Measurements from ENCODE around the gene LRRC56.

Gene LRRC56

GRCh38 chr11:539971-540481 is 2.7 kb downstream of the LRRC56 start:
- DNase-seq (ENCODE audit: low spot score), result no peak

- no peak for DNase-seq (ENCODE audit: low spot score)
Observed at GRCh38 chr11:540583-541432, 3.5 kb downstream of the LRRC56 start.

DNA sequence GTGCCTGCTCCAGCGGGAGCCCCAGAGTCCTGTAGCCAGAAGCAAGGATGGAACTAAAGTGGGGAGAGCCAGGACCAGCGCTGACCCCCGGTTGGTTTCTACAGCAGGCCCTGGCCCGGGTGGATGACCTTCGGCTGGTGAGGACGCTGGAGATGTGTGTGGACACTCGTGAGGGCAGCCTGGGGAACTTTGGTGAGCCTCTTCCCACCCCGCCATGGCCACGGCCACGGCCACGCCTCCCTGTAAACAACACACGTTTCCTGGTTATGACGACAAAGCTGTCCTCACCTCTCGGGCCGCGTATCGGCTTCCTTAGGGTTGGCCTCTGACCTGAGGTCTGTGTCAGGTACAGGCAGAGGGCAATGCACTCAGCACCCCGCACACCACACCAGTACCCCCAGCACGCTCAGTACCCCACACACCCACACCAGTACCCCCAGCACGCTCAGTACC is 4.1 kb downstream of the LRRC56 start:
- no peak for DNase-seq (ENCODE audit: low spot score)

DNA sequence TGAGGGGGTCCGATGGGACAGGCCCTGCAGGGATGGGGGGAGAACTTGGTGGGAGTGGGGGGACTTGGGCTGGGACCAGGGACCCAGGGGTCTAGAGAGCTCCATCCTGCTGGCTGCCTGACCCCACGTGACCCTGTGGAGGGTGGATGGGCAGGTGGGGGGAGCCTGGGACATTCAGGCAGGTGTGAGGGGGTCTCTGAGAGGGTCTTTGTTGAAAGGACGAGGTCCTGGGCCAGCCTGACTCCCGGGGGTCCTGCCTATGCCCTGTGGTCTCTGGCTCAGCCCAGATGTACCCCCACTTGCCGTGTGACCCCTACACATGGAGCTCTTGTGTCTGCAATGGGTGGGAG is 7.5 kb downstream of the LRRC56 start:
- no peak for DNase-seq (ENCODE audit: low spot score)

DNA sequence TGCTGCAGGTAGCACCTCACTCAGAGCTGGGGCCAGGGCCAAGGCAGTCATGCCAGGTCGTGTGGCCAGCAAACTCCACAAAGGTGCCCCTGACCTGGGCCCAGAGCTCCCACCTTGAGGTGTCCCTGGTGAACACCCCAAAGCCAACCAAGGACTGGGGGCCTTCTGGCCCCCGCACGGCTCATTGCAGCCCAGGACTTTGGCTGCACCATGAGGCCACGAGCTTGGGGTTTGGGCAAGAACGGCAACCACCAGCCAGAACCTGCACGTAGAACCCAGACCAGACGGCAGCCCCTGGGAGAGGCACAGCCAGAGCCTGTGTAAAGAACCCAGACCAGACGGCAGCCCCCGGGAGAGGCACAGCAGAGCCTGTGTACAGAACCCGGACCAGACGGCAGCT is 7.8 kb downstream of the LRRC56 start:
- DNase-seq (ENCODE audit: low spot score), result no peak

GRCh38 chr11:548700-549603 is 11.6 kb downstream of the LRRC56 start:
- DNase-seq (ENCODE audit: low spot score), result no peak

DNA sequence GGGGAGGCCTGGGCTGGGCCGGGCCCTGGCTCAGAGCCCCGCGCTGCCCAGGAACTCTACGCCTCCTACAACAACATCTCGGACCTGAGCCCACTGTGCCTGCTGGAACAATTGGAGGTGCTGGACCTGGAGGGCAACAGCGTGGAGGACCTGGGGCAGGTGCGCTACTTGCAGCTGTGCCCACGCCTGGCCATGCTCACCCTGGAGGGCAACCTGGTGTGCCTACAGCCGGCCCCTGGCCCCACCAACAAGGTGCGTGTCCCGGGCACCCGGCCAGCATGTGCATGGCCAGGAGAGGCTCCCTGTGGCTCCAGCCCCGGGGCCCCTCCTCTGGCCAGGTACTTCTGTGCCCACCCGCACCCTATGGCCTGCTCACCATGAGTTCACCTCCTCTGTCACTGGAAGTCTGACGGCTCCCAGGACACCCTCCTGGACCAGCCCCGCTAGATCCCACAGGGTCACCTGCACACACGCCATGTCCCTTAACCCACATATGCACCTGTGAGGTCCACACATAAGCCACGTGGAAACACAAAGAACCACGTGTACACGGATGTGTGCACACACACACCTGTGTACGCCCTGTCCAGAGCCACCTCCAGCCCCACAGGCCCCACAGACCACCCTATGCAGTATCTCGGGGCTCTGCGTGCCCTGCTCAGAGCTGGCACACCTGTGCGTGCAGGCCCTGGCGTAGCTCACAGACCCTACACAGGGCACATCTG is 12.9 kb downstream of the LRRC56 start:
- DNase-seq (ENCODE audit: low spot score), result no peak

- no peak for DNase-seq (ENCODE audit: low spot score)
Observed at GRCh38 chr11:550746-551085, 13.4 kb downstream of the LRRC56 start.

DNA sequence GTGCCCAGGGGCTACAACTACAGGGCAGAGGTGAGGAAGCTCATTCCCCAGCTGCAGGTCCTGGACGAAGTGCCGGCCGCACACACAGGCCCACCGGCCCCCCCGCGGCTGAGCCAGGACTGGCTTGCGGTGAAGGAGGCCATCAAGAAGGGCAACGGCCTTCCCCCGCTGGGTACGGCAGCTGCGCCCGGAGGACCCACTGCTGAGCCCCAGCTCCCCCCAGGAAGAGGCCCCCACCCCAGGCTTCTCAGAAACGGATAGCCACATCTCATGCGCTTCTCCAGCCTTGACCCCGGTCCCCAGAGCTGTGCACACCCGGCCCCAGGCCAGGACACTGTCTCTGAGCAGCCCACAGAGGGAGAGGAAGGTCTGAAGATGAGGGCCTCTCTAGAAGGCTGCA is 13.8 kb downstream of the LRRC56 start:
- DNase-seq (ENCODE audit: low spot score), result no peak

DNA sequence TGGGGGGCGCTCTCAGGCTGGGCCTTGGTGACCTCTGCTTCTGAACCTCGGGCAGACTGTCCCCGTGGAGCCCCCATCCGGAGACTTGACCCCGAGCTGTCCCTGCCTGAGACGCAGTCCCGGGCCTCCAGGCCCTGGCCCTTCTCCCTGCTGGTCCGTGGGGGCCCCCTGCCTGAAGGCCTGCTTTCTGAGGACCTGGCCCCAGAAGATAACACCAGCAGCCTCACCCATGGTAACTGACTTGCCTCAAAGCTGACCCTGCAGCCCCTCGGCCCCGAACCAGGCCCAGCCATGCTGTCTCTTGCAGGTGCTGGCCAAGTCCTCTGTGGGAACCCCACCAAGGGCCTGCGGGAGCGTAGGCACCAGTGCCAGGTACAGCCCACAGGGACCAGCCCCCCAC is 14.3 kb downstream of the LRRC56 start:
- DNase-seq (ENCODE audit: low spot score), result no peak

- no peak for DNase-seq (ENCODE audit: low spot score)
Observed at GRCh38 chr11:553083-553987, 16.0 kb downstream of the LRRC56 start.

DNA sequence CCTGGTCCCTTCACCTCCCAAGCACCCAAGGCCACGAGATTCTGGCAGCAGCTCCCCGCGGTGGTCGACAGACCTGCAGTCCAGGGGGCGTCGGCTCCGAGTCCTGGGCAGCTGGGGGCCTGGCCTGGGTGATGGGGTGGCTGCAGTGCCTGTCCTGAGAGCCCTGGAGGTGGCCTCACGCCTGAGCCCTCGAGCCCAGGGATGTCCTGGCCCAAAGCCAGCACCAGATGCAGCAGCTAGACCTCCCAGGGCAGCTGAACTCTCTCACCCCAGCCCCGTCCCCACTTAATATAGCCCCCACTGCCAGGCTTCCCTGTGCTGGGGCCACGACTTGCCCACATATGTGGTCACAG is 16.6 kb downstream of the LRRC56 start:
- no peak for DNase-seq (ENCODE audit: low spot score)

DNA sequence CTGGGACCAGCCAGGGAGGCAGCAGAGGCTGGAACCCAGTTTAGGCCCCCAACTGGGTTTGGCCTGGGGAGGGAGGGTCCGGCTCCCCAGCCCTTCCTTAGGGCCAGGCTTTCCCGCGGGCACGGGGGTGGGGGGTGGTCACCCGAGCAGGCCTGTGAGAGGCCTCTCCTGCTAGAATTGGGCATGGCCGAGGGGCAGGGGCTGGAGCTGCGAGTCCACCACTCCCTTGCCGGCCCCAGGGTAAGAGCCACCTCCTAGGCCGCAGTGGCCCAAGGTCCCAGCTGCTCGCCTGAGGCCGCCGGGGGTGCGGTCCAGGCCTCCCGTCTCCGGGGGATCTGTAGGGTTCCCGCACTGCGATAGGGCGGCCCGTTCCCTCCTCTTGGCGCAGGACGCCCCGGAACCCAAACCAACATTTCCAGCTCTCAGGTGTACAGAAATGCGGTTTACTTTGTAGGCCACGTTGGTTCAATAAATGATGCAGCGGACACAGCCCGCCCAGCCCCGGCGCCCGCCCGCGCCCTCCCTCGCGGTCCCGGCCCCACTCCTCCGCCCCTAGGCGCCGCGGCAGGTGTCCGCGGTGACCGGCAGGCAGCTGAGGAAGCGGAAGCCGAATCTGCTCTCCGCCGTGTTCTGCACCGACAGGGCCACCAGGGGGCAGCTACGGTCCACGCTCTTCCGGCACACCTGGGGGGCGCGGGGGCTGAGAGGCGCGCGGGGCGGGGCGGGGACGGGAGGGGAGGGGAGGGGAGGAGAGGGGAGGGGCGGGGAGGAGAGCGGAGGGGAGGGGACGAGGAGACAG is 17.3 kb downstream of the LRRC56 start:
- DNase-seq (ENCODE audit: low spot score), result peak; percentile 89

GRCh38 chr11:555227-555779 is 18.0 kb downstream of the LRRC56 start:
- no peak for DNase-seq (ENCODE audit: low spot score)

DNA sequence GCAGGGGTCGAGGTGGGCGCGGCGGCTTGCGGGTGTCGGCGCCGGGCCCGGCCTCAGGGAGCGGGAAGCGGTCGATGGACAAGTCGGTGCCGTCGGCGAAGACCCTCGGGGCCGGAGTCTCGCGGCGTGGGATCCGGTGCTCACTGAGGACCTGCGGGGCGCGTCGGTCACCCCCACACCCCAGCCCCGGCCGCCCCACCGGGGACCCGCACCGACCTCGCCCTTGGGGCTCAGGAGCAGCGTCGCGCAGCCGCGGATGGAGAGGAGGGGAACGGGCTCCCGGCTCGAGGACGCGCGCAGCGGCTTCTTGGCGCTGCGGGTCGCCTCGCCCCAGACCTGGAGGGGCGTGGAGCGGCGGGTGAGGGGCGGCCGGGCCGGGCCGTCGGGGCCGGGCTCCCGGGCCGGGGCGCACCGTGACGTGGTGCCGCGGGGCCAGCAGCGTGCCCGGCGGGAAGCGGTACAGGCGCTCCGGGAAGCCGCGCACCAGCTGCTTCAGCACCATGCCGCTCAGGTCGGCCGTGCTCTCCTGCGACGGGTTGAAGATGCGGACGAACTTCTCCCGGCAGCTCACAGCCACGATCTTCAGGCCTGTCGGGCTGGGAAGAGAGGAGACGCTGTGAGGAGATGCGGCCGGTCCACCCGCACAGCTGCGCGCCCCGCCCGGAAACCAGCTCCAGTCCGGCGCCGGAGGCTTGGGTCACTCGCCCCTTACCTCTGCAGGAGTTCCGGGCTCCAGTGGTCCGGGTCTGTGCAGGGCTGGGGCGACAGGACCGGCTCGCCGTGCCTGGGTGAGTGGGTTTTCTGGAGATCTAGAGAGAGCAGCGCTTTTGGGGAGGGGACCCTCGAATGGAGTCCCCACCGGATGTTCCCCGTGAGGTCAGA is 18.7 kb downstream of the LRRC56 start:
- no peak for DNase-seq (ENCODE audit: low spot score)

- no peak for DNase-seq (ENCODE audit: low spot score)
Observed at GRCh38 chr11:556662-557256, 19.4 kb downstream of the LRRC56 start.

DNA sequence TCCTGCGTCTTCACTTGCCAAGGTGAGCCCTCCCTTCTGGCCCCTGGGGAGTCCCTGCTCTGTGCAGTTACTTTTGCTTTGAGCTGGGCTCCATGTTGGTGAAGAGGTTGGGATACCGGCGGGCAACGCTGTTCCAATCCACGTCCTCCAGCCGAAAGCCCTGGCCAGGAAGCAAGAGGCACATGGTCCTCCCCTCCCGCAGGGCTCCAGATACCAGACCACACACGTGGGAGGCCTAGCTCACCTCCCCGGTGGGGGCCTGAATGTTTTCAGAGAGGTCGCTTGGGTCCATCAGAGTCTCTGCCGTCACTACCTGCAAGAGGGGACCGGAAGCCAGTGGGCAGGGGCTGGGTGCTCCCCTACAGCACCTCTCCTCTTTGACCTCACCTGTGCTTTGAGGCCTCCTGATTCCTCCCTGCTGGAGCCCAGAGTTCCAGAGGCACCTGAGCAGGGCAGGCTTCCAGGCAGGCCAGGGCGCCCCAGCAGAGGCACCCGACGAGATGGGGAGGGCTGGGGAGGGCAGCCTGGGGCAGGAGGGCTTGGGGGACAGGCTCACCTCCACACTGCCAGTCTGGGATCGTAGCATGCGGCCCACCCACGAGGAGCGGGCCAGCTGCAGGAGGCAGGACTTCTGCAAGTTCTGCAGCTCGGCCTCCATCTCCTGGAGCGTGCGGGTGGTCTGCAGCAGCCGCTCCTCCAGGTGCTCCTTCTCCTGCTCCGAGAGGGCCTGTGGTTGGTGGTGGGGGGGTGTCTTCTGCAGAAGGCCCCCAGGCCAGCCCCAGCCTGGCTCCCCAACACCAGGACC is 20.2 kb downstream of the LRRC56 start:
- no peak for DNase-seq (ENCODE audit: low spot score)

- DNase-seq (ENCODE audit: low spot score), result no peak
Observed at GRCh38 chr11:558503-558902, 21.2 kb downstream of the LRRC56 start.
